Measurements from ENCODE around the gene CDHR4. TPM values are rescaled to one million over a fixed set of nuclear protein-coding genes. Genes with fewer than 3 reads are reported as not detected.
"Not testable (repeated sequence)": the region's sequence is repeated elsewhere in the genome, so short reads cannot be mapped to it uniquely, and the experiment has no call there.

Gene CDHR4
- not detected for total RNA-seq (ENCODE audit: insufficient read depth, low replicate concordance)

- peak; percentile 77 for DNase-seq (ENCODE audit: low spot score)
Measured at GRCh38 chr3:49799761-49800160, at the start of gene CDHR4. CDHR4 (minus strand) TSS chr3:49799873; CDS start chr3:49799812, 61 bp downstream.

GRCh38 chr3:49845694-49846093 lies 46.0 kb upstream of the CDHR4 start:
- no peak for DNase-seq (ENCODE audit: low spot score)

- DNase-seq (ENCODE audit: low spot score) = no peak
Measured at GRCh38 chr3:49844464-49845183, 45.0 kb upstream of the CDHR4 start.

- DNase-seq (ENCODE audit: low spot score) = no peak
Measured at GRCh38 chr3:49842843-49843517, 43.3 kb upstream of the CDHR4 start.

GRCh38 chr3:49841806-49842205 lies 42.1 kb upstream of the CDHR4 start:
- DNase-seq (ENCODE audit: low spot score) = no peak

GRCh38 chr3:49841126-49841696 lies 41.5 kb upstream of the CDHR4 start:
- DNase-seq (ENCODE audit: low spot score) = no peak

GRCh38 chr3:49840388-49840787 lies 40.7 kb upstream of the CDHR4 start:
- peak; percentile 31 for DNase-seq (ENCODE audit: low spot score)

GRCh38 chr3:49839193-49839809 lies 39.6 kb upstream of the CDHR4 start:
- DNase-seq (ENCODE audit: low spot score) = peak; percentile 88

- DNase-seq (ENCODE audit: low spot score) = no peak
Measured at GRCh38 chr3:49831341-49831740, 31.7 kb upstream of the CDHR4 start.

- no peak for DNase-seq (ENCODE audit: low spot score)
Measured at GRCh38 chr3:49826016-49826415, 26.3 kb upstream of the CDHR4 start.

GRCh38 chr3:49823131-49823530 lies 23.5 kb upstream of the CDHR4 start:
- not testable (repeated sequence) for DNase-seq (ENCODE audit: low spot score)

- peak; percentile 85 for DNase-seq (ENCODE audit: low spot score)
Measured at GRCh38 chr3:49813497-49814174, 14.0 kb upstream of the CDHR4 start, which contains the start of gene UBA7. UBA7 (minus strand) TSS chr3:49813953; CDS start chr3:49813787, 166 bp downstream.

- DNase-seq (ENCODE audit: low spot score) = no peak
Measured at GRCh38 chr3:49812916-49813496, 13.3 kb upstream of the CDHR4 start.

GRCh38 chr3:49807431-49808114 lies 7.9 kb upstream of the CDHR4 start:
- DNase-seq (ENCODE audit: low spot score) = peak; percentile 66

GRCh38 chr3:49806850-49807249 lies 7.2 kb upstream of the CDHR4 start:
- no peak for DNase-seq (ENCODE audit: low spot score)

- peak; percentile 94 for DNase-seq (ENCODE audit: low spot score)
Measured at GRCh38 chr3:49805897-49806701, 6.4 kb upstream of the CDHR4 start.

GRCh38 chr3:49805367-49805782 lies 5.7 kb upstream of the CDHR4 start:
- DNase-seq (ENCODE audit: low spot score) = peak; percentile 80

GRCh38 chr3:49804141-49805041 lies 4.7 kb upstream of the CDHR4 start:
- DNase-seq (ENCODE audit: low spot score) = no peak

Data from umbilical cord (tissue), 2 donors.